NCI-H524 treated with DMSO at 0.1 percent for 48 hours (cell line): ENCODE results near the gene PHACTR1.

Source experiments
- DNase-seq: peaks from one replicate; lab custom pipeline; 2025; lab: John Stamatoyannopoulos, UW

PHACTR1 gene

DNA sequence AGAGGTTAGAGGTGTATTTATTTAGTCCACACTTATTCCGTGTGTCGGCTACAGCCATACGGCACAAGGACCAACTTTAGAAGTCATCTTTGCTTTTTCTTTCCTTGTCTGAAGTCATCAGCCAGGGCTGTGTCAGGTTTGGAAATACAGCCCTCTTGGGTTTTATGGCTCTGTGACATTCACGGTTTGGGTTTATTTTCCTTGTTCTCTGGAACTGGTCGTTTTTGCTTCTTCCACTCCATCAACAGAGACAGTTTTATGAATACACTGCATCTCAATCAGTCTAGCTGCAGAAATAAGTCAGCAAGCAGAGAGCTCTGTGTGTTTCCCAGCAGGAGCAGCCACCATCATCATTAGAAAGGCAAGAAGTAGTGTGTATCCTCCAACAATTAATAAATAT is 479.2 kb downstream of the PHACTR1 start:
- no peak for DNase-seq

DNA sequence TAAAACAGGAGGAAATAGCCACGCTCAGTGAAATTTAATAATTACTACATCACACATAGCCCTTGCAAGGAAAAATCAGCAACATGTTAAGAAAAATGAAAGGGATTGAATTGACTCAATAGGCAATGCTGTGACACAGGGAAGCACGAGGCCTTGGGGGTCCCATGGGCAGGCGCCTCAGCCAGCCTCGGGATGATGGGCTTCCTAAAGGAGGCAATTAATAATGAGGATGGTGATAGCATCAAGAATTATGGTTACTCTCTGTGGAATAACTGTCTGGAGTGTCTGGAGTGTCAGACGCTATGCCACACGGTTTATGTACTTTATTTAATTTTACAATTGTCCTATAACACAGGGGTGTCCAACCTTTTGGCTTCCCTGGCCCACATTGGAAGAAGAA is 481.6 kb downstream of the PHACTR1 start:
- no peak for DNase-seq

DNA sequence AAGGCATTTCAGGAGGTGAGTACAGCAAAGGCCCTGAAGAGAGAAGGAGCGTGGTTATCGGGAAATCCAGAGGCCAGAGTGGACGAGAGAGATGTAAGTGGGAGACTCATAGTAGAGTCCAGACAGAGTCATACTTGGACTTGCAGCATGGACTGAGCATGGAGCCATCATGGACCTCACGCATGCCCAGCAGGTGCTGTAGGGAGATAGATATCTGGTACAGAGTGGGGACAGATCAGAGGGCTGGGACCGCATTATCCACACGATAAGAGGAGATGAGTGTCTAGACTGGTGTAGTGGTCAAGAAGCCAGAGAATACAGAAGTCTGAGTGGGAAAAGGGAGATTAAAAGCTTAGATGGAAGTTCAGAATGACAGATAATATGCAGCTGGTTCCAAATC is 484.8 kb downstream of the PHACTR1 start:
- no peak for DNase-seq

DNA sequence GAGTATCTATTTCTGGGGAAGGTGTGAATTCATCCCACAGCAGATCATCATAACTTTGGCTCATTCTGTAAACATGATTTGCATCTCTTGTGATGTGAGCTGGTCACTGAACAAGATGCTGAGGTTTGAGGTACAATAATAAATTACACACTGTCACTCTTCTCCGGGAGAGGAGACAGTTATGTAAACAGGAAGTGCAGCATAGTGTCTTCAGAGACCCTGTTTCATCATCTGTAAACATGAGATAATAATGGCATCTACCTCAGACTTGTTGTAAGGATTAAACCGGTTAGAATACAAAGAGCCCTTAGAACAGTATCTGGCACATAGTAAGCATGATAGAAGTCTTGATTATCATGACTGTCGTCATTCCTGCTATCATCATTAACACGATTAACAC is 486.6 kb downstream of the PHACTR1 start:
- no peak for DNase-seq

DNA sequence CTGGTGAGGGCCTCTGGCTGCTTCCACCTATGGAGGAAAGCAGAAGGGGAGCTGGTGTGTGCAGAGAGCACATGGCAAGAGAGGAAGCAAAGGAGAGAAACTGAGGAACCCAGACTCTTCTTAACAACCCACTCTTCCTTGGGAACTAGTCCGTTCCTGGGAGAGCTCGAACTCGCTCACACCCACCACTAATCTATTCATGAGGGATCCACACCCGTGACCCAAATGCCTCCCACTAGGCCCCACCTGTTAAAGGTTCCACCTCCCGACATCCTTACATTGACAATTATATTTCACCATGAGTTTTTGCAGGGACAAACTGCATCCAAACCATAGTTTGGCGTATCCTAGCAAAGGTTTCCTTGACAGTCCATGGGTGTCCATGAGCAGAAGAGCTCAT is 488.5 kb downstream of the PHACTR1 start:
- DNase-seq: no peak

DNA sequence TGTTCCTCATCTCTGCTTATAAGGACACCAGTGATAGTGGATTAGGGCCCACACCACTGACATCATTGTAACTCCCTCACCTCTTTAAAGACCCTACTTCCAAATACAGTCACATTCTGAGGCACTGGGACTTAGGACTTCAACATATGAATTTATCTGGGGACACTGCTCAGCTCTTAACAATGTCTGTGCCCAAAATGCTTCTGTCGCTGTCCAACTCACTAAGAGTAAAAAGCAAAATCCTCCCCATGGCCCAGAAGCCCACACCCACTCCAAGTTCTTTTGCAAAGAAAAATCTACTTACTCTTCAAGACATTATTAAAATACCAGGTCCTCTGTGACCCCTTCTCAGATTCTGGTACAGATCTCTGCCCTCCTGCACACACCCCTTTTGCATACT is 495.5 kb downstream of the PHACTR1 start:
- DNase-seq: no peak

DNA sequence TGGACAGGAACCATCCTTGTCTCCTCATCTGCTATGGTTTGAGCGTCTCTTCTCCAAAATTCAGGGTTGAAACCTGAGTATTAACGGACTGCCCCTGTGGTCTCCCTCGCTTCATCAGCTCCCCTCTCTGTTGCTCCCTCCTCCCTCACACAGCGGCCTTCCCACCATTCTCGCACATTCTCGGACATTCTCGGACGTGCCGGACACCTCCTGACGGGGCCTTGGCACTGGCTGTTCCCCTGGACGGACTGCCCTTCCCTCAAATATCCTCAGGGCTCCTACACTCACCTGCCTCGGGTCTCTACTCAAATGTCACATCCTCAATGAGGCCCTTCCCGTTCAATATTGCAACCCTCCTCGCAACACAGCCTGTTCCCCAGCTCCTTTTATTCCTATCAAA is 496.0 kb downstream of the PHACTR1 start:
- no peak for DNase-seq

DNA sequence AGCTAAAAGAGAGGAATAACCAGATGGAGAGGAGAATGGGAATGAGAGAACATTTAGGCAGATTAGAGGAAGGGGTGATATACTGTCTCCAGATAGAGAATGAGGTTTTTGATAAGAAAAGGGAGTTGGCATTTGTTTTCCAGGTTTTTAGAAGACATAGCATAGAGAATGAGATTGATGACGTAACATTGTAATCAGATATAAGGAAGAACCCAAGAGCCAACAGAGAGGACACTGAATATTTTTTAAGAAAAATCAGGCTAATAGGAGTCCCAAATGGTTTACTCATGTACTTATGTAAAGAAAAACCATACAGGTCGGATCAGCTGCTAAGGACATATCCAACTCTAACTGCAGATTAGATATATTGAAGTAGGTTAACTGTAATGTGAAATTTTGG is 498.8 kb downstream of the PHACTR1 start:
- DNase-seq: no peak

DNA sequence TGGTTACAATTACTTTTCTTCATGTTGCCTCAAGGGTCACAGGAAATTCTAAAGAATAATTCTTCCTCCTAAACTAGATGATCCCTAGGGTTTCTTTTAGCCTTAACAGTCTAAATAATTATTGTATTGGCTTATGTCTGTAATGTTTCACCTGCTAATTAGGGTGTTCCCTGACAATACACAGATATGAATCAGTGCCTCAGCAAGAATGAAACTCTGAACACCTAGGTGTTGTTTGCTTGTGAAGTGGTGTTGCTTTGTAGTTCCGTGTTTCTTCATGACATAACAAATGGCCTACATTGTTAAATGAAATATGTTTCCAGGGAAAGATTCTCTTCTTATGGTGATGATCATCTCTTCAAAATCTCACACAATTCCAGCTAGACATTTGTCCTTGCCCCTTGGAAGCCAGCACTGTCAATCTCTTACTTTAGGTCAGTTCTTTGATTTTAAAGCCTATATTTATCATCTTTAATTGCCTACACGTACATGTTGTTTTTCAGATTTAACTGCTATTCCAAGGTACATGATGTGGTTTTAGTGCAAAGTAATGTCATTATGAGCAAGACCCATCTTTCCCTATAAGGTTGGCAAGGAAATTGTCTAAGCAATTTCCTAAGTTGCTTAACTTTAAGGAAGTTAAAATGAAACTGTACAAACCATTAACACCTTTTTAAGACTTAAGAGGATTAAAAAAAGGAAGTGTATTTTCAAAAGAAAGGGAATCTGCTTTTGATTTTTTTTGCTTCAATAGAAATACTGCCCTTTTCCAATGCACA is 499.9 kb downstream of the PHACTR1 start:
- DNase-seq: no peak

DNA sequence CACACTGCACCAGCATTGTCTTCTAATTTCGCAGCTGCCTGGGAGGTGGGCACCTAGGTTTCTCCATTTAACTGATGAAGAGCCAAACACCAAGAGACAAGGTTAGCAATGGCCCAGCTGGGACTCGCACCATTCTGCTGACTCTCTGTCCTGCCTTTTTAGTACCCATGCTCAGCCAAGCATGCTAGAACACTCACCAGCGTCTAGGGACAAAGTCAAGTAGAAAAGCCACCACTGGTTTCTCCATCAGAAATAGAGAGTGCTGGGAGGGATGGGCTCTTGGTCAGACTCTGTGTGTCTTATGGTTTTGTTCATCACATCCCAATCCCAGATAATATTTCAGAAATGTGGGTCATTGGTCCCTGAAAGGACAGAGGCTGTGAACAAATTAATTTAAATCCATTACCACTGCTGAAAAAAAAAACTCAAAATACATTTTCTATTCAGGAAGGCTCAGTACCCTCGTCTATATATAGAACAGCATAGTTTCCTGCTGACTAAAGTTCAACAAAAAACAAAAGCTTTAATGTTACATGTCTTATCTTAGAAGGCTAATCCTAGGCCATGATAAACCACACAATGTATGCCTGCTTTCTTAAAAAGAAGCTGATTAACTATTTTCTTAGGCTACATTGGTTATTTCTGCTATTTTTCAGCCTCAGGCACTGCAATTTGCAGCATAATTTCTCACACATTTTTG is 500.8 kb downstream of the PHACTR1 start:
- no peak for DNase-seq

DNA sequence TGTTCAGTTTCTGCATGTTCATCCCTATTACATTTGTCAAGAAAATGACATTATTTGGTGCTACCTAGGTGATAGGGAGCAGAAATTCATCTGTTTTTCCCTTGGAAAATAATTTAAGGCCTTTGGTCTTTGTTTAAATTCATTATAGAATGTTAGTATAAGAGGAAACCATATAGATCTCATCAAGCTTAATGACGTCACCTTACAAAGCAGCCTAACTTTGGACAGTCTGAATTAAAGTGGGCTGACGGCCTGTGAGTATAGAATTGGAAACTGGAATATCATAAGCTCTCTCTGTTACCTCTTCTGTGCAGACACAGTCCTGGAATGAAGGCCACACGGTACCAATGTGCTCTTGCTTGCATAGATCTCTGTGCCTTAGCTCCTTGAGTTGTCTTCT is 503.7 kb downstream of the PHACTR1 start:
- no peak for DNase-seq

DNA sequence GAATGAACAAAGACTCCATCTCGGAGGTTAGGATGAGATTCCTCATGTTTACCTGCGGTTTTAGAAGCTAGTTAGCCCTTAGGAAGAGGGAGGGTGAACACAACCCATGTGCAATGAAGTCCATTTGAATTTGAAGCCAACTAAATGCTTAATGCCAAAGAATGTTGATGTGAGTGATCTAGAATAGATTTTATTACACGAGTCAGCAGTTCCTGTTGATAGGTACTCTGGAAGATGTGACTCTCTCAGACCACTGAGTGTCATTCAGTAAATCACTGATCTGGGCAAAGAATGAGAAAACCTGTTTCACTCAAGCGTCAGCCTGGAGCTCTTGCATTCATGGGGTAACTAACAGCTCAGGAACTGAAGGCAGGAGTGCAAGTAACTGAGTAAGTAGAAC is 505.5 kb downstream of the PHACTR1 start:
- no peak for DNase-seq

DNA sequence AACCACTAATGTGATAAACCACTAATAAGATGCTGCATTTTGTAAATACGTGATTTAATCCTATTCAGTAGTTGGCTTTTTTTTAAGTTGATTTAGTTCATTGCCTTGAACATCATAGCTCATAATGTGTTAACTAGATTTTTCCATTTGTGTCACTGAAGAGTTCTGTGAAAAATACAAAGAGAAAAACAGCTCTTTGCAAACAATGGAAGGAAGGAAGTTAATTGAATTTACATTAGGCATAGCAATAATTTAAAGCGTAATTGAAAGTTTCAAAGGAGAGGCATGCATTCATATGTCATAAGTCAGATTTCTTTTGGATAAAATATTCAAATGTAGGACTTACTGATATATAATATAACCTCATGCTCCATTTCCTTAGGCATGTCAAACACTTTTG is 509.5 kb downstream of the PHACTR1 start:
- DNase-seq: no peak

DNA sequence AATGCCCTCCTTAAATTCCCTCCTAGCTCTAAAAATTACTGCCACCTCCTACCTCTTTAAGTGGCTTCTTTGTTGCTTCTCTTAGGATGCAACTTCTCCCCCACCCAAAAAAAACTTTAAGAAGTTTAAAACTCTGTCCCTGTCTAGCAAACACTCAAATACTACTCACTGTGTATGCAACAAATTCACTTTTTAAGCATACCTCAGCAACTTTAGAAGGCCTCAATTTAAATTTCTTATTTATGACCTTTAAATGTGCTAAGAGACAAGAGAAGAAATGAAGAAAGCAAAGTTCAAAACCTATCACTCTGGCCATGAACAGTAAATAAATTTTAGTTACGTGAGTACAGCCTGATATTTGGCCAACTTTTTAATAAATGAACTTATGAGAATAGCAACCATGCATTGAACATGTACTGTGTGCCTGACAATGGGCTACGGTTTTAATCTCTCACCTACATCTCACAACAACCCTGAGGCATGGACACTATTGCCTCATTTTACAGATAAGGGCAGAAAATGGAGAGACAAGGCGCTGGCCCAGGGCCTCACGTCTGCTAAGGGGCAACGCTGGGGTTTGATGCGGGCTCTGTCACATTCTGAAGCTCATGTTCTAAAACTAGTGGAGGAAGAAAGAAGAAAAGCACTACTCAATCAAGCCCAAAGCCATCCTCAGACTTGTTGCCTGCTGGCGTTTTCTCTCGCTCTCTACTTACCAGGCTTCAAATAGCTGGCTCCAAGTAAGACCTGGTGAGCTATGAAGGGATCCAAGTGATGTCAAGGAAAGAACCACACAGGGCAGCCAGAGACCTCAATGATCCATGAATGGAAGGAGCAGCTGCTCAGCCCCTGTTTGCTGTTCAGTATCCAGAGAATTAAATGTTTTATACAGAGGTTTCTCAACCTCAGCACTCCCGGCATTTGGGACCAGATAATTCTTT is 512.0 kb downstream of the PHACTR1 start:
- DNase-seq: no peak

DNA sequence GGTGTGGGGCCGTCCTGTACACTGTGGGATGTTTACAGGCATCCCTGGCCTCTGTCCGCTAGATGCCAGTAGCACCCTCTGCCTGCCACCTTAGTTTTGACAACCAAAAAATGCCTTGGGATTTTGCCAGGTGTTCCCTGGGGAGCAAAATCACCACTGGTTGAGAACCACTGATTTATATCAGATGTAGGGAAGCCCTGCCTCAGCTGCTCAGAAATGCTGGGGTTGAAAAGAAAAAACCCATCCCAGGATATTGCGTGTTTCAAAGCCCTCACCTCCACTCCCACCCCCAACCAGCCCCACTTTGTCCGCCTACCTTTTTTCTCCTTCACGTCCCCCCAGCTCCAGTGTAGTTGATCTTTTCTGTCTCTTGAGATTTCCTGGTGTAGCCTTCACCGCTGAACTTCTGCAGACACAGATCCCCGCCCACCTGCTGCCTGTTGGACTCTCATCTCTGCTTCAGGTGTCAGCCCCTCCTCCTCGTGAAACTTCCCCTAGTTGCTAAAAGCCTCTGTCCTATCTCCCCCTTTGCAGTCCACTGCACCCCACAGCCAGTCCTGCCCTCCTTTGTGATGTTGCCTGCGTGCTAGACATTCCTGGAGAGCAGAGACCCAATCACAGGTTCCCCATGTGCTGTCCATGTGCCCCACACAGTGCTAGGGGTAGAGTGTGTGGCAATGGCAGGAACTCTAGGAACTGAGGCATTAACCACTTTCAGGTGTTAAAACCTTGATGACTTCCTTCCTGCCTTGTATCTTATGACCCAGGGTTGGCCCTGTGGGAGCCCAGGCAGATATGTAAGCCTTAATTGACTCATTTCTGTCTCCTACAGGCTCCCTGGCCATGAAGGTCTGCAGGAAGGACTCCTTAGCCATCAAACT is 512.9 kb downstream of the PHACTR1 start:
- DNase-seq: no peak

DNA sequence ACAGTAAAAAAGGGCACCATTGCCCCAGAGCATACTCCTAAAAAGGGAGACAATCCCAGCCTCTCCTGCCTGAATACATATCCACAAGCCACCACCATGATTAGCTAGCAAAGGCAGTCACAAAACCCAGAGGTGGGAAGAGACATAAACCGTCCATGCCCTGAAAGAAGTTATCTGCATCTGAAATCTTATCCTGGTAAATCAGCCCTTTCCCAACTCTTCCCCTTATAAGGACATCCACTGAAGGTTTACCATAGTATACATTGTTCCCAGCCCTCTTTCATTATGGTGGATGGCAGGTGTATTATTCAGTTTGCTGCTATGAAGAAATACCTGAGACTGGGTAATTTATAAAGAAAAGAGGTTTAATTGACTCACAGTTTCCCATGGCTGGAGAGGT is 516.5 kb downstream of the PHACTR1 start:
- no peak for DNase-seq

DNA sequence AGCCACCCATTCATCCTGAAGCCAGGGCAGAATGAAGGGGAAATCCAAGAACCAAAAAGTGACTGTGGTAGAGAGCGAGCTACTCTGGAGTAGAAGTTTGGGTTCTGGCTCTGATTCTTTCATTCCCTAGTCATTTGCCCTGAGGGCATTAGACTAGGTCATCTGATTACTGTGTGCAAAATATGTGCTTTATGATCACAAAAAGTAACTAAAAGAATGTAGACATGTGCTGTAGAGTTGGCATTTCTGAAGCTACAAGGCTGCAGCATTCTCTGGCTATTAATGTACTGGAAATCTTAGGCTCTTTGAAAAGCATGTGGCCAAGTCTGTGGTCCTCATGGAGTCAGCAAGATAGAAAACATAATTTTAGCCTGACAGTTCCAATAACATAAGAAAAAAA is 517.6 kb downstream of the PHACTR1 start:
- no peak for DNase-seq

DNA sequence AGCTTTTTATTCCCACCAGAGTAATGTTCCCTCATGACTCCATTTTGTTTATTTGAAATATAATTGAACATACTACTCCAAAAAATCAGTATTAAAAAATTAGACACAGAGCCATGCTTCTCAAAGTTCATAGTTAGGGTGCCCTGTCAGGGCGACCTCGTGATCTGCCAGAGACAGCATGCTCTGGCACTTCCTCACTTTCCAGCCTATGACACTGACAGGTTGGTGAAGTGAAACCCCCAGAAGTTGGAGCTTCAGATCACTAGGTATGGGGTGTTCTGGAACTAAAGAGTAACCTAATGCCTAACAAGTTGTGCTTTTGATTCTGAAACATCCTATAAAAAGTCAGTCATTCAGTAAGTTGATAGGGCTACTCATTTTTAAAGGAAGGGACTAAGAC is 518.8 kb downstream of the PHACTR1 start:
- no peak for DNase-seq

DNA sequence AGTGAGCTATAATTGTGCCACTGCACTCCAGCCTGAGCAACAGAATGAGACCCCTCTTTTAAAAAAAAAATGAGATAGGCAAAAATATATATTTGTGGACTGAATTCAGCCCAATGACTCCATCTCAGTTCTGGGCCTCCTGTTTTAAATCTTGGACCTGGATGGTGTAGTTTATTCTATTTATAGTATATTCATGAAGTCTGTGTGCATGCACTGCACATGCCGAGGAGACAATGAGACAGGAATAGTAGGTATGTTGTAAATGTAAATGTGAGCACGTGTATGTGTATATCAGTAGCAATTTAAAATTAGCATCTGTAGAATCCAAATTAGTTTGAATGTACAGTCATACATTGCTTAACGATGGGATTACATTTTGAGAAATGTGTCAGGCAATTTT is 520.8 kb downstream of the PHACTR1 start:
- no peak for DNase-seq

DNA sequence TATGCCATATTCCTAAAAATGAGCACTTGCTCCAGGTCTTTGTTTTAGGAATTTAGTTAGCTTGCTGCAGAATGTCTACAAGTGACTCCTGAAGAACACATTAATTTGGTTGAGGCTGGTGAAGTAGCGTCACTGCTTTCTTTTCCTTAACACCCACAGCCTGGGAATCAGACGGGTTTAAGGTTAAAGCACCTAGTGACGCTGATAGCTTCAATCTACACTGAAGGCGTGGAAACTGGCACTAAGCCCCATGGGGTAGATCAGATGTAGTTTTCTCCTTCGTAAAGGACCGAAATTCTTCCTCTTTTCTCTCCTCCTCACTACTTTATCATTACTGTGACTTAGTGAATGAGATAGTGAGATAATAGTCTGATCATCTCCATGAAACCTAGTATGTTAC is 521.5 kb downstream of the PHACTR1 start:
- no peak for DNase-seq

DNA sequence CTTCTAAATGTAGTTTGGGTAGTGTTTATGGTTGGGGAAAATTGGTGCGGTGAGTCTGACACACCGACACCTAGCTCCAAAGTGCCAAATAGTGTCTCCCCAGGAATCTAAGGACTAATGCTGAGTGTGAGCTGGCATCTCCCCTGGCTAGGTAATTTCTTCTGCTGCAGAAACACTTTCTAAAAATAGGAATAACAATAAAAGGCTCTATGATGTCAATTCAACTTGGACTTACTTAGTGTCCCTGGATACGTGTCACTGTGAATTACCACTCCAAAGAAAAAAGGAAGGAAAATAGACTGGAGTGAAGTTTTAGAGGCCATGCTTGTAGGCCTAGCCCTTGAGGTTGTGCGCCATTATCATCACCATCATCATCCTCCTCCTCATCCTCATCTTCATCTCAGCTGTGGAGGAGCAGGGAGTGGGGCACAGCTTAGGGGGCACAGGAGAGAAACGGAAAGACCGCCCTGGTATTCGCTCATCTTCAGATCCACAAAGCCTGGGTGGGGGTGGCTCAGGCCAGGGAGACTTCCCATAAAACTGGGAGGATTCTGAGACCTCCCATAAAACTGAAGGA is 522.2 kb downstream of the PHACTR1 start:
- DNase-seq: no peak
